Daoy (cell line): ENCODE measurements around the gene FGF1. TPM values are rescaled to one million over a fixed set of nuclear protein-coding genes. Genes with fewer than 3 reads are reported as not detected.
"Not testable (repeated sequence)": the region's sequence is repeated elsewhere in the genome, so short reads cannot be mapped to it uniquely, and the experiment has no call there.

Experiments used
- DNase-seq: peaks from one replicate; pipeline ENCODE4 v3.0.0-alpha.2; 2015; ENCODE audit warnings: low read depth
- total RNA-seq: library from RNA; depleted of rRNA; stranded (reverse); fragments of >200 nt; shearing (Covaris generic); gene quantifications from 2 replicates; pipeline ENCODE4 v1.2.3, GENCODE V29; 2014

The FGF1 gene
- total RNA-seq, 1 experiment from 2014 or later, result 0.63 TPM

DNA sequence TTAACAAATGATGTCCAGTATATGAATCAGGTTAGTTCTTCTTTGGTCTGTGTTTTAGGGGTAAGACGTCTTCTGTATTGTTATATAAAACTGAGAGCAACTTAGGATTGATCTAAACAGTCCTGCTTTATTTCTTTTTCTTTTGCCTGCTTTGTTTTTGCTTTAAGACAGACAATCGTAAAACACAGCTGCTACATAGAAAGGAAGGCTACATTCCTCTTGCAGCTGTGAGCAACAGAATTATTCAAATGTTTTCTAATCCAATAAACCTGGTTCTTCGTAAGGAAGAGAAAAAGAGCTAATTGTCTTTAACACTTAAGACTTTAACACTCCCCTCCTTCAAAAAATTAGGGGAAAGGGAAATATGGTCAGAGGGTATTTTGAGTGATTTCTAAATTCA is 14.6 kb downstream of the FGF1 start:
- DNase-seq, result no peak

DNA sequence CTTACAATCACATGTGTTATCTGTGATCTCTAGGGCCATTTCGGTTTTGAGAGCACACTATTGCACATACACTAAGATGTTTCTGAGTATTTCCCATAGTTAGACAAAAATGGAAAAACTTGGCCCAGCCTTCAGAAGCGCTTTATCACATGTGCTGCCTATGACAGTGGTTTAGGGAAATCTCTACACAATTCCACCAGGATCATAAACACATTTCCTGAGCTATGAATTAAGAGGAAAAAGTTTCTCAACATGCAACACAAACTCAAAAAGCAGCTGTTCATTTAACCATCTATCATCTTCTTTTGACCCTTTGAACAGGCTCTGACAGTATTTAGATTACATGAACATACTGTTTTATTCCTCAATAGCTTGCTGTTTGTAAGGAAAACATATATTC is 15.1 kb downstream of the FGF1 start:
- no peak for DNase-seq

DNA sequence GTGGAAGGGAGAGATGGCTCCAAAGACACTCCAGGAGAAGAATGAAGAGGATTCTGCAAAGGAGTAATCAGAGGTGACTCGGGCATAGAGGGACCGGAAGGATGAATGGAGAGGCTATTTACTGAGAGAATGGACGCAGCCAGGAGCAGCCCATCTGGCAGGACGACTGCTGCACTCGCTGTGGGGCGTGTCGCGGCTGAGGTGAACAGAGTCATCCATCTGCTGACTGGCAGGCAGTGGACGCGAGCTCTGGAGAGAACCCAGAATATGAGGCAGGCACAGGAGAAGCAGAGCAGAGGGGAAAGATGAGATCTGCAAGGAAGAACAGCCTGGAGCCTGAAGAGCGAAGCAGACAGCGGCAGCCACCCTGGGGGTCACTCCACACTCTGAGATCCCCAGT is 16.4 kb downstream of the FGF1 start:
- DNase-seq, result no peak

DNA sequence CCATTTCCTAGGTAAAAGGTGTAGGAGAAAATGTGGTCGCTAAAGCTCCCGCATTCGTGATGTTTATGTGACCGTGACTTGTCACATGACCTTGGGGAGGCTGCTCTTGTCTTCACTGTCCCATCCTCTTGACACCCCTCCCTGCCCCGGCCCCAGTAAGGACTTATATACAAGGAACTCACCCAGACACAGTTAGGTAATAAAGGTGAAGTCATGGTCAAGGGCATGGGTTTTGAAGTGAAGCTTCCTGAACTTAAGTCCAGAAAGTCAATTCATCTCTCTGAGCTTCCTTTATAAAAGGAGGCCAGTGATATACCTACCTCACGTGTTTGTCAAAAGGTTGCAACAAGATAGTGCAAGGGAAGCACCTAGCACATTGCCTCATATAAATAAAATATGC is 17.6 kb downstream of the FGF1 start:
- DNase-seq, result no peak

DNA sequence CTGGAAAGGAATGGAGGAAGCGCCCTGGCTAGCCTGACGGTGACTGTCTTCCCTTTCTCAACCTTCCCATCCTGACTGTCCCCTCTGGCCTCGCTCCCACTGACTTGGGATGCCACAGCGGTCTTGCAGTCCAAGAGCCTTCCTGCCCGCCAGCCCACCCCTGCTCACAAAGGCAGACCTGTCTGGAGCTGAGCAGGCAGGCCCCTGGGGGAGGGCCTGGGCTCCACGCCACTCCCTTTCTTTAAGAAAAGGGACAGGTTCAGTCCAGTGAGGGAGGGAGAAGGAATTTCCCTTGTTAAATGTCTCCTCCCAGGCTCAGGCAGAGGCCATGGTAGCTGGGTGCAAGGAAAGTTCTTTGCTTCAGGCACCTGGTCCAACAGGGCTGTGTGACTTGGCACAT is 18.1 kb downstream of the FGF1 start:
- DNase-seq, result no peak

DNA sequence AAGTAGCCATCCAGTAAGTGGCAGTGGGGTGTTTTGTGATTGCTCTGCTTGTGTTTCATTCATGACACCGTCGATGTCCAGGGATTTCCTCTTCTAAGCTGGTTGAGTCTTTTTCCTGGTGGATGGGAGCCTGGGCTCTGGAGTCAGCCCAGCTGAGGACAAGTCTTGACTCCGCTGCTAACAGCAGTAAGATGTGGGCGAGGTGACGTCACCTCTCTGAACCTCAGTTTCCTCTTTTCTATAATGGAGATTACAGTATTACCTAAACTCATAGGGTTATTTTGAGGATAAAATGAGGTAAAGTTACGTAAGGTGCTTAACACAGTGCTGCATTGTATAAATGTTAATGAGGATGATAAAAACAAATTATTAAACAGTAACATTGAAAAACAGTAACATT is 21.3 kb downstream of the FGF1 start:
- no peak for DNase-seq

DNA sequence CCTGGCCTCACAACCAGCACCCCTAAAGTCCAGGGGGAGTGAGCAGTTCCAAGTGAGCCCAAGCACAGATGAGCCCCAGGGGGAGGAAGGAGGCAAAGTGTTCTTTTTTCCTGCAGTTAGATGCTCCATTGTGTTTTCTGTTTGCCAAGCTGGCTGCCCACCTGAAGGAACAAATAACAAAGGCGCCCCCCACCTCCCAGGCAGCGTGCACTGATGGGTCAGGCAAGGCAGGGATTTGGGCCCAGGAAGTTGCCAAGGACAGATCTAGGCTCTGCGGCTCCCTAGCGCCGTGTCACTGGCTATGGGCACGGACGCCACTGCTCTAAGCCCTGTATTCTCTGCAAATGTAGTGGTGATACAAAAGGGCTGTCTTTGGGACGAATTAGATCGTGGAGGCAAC is 21.8 kb downstream of the FGF1 start:
- DNase-seq, result no peak

DNA sequence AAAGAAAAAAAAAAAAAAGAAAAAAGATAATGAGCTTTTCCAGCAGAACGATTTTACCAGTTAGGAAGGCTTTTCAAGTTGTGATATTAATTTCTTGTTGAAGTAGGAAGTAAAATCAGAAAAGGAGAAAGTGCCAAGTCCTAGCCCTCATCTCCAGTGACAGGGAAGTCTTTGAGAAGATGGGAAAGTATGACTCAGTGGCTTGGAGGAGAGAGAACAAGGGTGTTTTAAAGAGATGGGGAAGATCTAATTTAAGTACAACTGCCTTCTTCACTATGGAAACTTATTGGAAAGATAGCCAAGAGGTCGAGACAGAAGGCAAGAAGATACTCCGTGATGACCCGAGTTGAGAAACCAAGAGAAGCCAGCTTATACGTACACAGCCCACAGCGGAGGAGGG is 22.6 kb downstream of the FGF1 start:
- DNase-seq, result no peak

DNA sequence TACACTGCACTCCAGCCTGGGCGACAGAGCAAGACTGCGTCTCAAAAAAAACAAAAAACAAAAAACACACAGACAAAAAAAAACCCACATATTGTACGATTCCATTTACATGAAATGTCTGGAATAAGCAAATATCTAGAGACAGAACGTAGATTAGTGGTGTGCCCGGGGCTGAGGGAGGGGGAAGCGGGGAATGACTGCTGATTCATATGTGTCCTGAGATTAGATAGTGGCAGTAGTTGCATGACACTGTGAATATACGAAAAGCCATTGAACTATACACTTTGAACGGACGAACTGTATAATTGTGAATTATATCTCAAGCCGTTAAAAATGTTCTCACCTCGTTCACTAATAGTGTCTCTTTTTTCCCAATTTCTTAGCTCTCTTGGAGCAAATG is 23.9 kb downstream of the FGF1 start:
- DNase-seq, result no peak

DNA sequence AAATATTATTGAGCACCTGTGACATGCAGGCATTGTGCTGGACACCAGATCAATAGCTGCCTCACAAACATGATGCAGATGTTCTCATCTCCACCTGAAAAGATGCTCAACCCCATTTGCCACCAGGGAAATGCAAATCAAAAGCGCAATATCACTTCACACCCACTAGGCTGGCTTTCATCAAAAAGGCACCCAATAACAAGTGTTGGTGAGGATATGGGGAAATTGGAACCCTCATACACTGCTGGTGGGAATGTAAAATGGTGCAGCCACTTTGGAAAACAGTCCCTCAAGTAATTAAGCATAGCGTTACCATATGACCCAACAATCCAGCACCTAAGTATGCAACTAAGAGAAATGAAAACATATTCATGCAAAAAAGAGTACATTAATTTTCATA is 24.7 kb downstream of the FGF1 start:
- no peak for DNase-seq

DNA sequence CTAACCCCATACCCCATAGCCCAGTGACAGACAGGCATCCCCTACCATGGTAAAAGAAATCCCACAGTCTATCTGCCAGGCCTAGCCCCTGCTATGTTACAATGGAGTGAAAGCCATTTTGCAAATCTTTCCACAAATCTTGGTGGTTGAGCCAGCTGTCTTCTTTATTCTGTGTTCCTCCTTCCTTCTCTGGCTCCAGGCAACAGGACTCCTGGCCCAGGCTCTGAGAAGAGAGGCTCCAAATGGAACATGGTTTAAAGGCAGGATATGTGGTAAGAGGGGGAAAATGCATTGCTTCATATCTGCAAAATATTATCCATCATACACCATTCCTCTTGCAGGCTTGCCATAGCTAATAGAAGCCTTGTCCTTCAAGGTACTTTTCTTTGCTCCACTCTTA is 25.2 kb downstream of the FGF1 start:
- DNase-seq, result no peak

DNA sequence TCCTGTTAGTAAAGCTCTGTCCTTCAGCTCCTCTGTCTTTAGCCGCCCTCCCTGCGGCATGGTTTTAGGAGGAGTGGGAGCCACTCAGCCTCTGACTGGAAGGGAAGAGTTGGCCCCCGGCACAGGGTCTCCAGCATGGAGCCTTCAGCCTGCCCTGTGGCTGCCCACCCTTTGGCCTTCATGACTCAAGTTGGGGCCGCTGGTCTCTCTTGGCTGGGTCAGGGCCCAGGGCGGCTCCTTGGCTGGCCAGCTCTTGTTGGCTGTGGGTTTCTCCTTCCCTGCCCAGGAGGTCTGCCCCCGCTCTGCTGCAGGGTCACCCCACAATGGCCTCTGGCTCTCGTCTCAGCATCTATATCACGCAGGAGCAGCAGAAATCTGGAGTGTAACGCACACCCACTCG is 25.7 kb downstream of the FGF1 start:
- no peak for DNase-seq

DNA sequence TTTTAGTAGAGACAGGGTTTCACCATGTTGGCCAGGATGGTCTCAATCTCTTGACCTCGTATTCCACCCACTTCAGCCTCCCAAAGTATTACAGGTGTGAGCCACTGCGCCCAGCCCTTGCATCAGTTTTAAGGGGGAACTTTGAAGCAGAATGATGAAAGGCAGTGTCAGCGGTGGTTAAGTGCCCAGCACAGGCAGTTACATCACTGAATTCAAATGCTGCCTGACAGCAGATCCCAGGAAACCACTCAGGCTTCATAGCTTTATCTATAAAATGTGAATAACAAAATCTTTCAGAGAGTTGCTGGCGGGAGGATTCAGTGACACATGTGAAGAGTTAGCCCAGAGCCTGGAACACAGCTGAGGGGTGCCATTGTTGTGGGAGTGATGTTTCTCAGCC is 26.5 kb downstream of the FGF1 start:
- no peak for DNase-seq

DNA sequence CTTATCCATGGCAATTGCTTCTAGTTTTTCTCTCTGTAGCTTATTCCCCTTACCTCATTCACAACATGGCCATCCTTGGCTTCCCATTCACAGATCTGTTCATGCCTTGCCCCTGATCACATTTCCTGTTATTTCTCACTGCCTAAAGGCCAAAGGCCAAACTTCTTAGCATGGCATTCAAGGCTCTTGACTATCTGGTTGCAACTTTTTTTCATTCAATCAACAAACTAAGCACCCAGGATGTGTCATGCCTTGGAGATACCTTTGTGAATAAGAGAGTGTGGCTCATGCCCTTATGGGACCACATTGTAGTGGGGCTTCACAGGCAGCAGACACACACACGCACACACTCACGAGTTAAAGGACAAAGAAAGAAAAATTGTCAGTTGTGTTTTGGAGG is 27.6 kb downstream of the FGF1 start:
- no peak for DNase-seq

DNA sequence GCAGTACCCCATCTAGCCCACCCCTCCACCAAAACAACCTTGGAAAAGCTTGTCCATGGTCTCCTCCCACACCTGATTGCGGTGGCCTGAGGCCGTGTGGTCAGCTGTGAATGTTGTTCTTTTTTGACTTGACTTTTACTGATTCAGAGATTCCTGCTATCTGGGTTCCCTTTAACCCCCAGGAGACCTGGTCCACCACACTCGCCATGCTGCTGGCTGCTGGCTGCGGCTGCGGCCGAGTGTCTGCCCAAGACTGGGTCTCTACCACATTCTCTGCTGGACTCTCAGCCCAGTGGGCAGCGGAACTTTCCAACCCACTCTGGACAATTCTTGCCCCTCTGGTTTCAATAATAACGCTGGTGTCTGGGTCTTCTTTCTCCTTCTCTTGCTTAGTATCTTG is 28.4 kb downstream of the FGF1 start:
- DNase-seq, result no peak

DNA sequence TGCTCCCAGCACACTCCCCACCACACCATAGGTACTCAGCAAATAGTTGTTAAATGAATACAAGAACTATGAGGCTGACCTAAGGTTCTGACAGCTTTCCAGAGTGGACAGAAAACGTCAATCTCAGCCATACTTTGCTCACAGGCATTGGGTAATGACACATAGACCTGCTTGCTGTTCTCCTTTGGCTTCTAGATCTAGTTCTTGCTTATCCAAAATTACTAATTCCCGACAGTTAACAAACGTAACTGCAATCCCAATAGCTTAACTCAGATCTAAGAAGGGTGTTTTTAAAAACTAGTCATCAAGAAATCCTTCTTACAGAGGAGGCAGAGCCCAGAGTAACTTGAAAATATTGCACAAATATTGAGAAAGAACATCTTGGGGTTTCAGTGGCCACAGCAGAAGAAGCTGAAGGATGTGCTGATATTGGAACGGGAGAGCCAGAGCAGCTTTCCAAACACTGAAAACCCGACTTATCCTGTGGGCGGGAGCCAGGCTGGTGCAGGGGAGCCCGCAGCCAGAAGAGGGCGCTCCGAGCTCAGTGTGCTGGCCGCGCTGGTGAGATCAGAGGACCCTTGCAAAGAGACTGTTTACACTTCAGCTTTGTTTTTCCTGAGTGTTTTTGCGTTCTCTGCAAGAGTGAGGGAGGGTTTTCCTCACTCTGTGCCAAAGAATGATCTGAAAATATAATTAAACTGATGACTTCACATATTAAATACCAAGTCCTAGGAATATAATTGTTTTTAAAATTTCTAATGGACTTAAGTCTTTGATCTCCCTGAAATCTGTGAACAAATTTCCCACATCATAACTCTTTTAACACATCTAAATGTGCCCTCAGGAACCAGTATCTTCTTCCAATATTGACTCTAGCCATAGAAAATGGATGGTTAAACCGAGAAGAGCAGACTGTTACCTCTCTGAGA is 30.3 kb downstream of the FGF1 start:
- peak; percentile 86 for DNase-seq

DNA sequence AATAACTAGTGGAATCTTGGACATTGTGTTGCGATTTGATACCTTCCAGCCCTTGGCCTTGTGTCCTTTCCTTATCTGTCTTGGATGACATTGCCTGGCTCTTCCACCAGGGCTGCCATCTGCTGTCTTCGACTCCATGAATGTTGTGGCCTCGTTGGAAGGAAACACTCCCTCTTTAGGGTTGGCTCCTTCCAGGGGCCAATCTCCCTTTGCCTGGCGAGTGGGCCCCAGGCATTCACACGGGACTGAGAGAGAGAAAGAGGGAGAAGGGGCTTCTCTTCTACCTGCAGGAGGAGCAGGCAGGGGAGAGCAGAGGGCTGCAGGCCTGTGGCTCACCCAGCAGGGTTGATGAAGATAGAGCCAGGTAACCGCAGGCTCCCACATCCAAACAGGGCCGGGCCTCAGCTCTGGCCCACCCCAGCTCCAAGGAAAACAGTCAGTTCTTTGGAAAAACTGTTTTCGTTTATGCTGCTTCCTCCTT is 31.3 kb downstream of the FGF1 start:
- no peak for DNase-seq

DNA sequence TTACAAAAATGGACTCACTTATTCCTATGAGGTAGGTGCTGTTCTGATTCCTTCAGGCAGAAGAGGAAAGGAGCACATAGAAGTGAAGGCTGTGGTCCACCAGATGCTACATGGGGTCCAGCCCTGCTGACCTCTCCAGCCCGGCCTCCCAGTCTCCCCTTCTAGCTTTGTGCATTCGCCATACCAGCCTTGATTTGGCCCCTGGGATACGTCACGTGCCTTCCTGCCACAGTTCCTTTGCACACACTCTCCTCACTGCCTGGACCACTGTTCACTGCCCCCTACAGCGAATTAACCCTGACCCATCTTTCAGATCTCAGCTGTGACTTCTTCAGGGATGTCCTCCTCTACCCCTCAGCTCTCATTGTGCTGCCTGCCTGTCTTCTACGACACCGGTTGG is 32.6 kb downstream of the FGF1 start:
- no peak for DNase-seq

DNA sequence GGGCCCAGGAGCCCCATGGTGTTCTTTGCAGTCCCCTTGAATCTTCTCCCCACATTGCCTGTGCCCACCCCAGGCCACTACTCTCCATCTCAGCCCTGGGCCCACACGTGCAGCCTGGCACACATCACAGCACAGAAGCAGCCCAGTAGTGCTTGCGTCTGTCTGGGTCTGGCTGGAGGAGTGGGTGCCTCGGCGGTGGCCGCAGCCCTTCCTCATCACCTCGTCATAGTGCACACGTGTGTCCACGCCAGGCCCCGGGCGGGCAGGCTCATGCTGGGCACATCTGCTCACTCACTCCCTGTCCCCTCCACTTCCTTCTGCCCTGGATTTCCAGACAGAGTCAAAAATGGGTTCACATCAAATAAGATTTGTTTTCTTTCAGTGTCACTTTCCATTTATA is 33.3 kb downstream of the FGF1 start:
- no peak for DNase-seq

DNA sequence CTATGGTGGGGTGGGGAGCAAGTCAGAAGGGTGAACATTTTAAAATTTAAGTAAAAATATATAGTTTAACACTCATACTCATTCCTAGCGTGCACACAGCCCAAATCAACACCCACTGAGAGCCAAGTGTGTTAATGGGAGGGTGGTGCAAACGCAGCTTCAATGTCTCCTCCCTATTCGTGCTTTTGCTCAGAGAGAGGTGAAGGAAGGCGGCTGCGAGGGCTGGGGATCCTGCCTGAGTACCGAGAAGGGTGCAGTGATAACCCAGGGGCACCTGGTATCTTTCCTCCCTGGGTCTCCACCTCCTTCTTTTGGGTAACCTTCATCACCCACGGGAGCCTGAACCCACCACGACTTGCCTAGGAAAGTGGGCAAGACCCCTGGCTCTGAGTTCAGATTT is 35.0 kb downstream of the FGF1 start:
- no peak for DNase-seq

DNA sequence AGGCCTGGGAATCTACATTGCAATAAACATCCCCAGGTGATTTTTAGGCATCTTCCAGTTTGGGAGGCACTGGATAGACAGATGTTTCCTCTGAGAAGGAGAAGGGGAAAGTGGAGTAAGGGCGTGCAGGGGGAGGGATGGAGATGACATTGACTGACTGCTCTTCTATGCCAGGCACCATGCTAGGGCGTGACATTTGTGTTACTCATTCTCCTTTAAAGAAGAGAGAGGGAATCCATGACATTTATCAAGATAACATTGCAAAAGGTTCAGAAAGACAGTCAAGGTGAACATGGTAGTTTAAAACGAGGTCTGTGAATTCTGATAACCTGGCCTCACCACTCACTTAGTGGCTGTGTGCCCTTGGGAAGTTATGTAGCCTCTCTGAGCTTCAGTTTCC is 35.8 kb downstream of the FGF1 start:
- no peak for DNase-seq

DNA sequence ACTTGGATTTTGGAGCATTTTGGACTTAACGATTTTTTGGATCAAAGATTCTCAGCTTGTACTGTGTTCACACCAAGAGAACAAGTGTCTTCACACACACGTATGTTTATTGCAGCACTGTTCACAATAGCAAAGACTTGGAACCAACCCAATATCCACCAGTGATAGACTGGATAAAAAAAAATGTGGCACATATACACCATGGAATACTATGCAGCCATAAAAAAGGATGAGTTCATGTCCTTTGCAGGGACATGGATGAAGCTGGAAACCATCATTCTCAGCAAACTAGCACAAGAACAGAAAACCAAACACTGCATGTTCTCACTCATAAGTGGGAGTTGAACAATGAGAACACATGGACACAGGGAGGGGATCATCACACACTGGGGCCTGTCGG is 37.8 kb downstream of the FGF1 start:
- DNase-seq, result not testable (repeated sequence)

DNA sequence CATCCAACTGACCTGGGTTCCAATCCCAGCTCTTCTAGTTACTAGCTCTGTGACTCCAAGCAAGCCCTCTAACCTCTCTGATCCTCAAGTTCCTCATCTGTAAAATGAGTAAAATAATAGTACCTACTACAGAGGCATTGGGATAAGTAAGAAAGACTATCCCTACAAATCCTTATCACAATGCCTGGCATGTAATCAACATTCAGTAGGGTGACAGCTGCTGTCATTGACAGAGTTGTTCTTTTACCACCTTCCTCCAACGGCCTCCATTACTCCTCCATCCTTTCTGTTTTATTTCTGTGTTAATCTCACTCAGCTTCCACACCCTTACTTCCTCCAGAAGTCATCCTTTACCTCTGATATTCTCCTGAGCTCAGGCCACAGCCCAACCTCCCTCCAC is 40.4 kb downstream of the FGF1 start:
- no peak for DNase-seq
